GM12878 (cell line): ENCODE results near the gene POLG. TPM values are rescaled to one million over a fixed set of nuclear protein-coding genes. Genes with fewer than 3 reads are reported as not detected.

ENCODE experiments used
- ATAC-seq: fragments of 200-7000 bp; cut with Tn5 transposase; 3 replicates; pipeline ENCODE4 v1.9.1; 2020; ENCODE audit warnings: mild to moderate bottlenecking, moderate library complexity
- BruUV-seq: library from RNA; stranded (reverse); fragments of 400-500 nt; replicated peaks from 2 replicates; lab custom pipeline; 2021; lab: Mats Ljungman, UMichigan
- CTCF ChIA-PET: fragments of 300-600 bp; sonication (Branson Sonifier 250); formaldehyde crosslinking; extraction: SDS; loops from one replicate; lab custom pipeline; 2021; ENCODE audit warnings: inconsistent platforms; lab: Yijun Ruan, JAX
- POLR2A ChIA-PET: fragments of 350-600 bp; formaldehyde crosslinking; extraction: SDS; loops from one replicate; lab custom pipeline; 2021; ENCODE audit warnings: inconsistent platforms; lab: Charles Lee
- RAD21 ChIA-PET: fragments of 300-600 bp; sonication (Branson Sonifier 250); formaldehyde crosslinking; loops from one replicate; lab custom pipeline; 2023; ENCODE audit warnings: antibody characterized with exemption; ENCODE audit not compliant: unreplicated experiment; lab: Charles Lee
- SMC1A ChIA-PET: fragments of 300-600 bp; sonication (Branson Sonifier 250); formaldehyde crosslinking; loops from one replicate; lab custom pipeline; 2023; ENCODE audit not compliant: unreplicated experiment, uncharacterized antibody; lab: Charles Lee
- DNase-seq: peaks from one replicate; pipeline ENCODE4 v3.0.0-alpha.2; 2011; ENCODE audit warnings: low read depth, low spot score
- FAIRE-seq: peaks from 3 replicates; lab custom pipeline; 2011; peaks lifted over from hg19 to GRCh38; lab: Jason Lieb, UNC
- H2AFZ ChIP-seq: 2 replicates; pipeline ENCODE4 v1.6.0; 2011; ENCODE audit warnings: low read depth, low read length, control low read depth; ENCODE audit not compliant: control insufficient read depth
- H3K27ac ChIP-seq: 2 replicates; pipeline ENCODE4 v1.5.1; 2011; ENCODE audit warnings: control low read depth; ENCODE audit not compliant: control insufficient read depth, insufficient read depth
- H3K27me3 ChIP-seq, 2 experiments: replicated peaks in 1 of 2; 2 replicates each; pipeline versions ENCODE4 v1.6.0 to v1.6.1; 2011; ENCODE audit warnings: low read length in 1 of 2; ENCODE audit not compliant: control insufficient read depth in 2 of 2, insufficient read depth in 2 of 2
- H3K36me3 ChIP-seq, 2 experiments: 2 replicates each; pipeline ENCODE4 v1.5.1; 2011; ENCODE audit warnings: low read length in 1 of 2; ENCODE audit not compliant: control insufficient read depth in 2 of 2, insufficient read depth in 2 of 2
- H3K4me1 ChIP-seq: 2 replicates; pipeline ENCODE4 v1.6.1; 2011; ENCODE audit warnings: mild to moderate bottlenecking, low read length, moderate library complexity, mixed read lengths; ENCODE audit not compliant: control insufficient read depth, insufficient read depth
- H3K4me2 ChIP-seq: 2 replicates; pipeline ENCODE4 v1.6.0; 2011; ENCODE audit warnings: control low read depth; ENCODE audit not compliant: control insufficient read depth, insufficient read depth
- H3K4me3 ChIP-seq: fragments of 200-600 bp; sonication (generic); 2 replicates; pipeline ENCODE4 v1.5.1; 2016
- H3K79me2 ChIP-seq: 2 replicates; pipeline ENCODE4 v1.6.0; 2011; ENCODE audit warnings: low read length; ENCODE audit not compliant: control insufficient read depth, insufficient read depth
- H3K9ac ChIP-seq: 2 replicates; pipeline ENCODE4 v1.8.0; 2011; ENCODE audit warnings: low read length, control low read depth, mixed read lengths; ENCODE audit not compliant: control insufficient read depth, insufficient read depth
- H3K9me3 ChIP-seq: replicated peaks from 3 replicates; pipeline ENCODE4 v1.5.1; 2011; ENCODE audit warnings: mild to moderate bottlenecking, low read length; ENCODE audit not compliant: control insufficient read depth, insufficient read depth
- H4K20me1 ChIP-seq: 2 replicates; pipeline ENCODE4 v1.6.0; 2011; ENCODE audit not compliant: control insufficient read depth, insufficient read depth
- BACH1 ChIP-seq: fragments of 450-650 bp; IDR thresholded peaks from 2 replicates; pipeline ENCODE4 v1.6.1; 2017; ENCODE audit warnings: mild to moderate bottlenecking, borderline replicate concordance
- CHD2 ChIP-seq: IDR thresholded peaks from 2 replicates; pipeline ENCODE4 v1.6.1; 2011; ENCODE audit warnings: low read depth, low read length, improper control_type of control experiment, borderline replicate concordance
- ELK1 ChIP-seq: IDR thresholded peaks from 2 replicates; pipeline ENCODE4 v1.6.1; 2012; ENCODE audit warnings: low read depth, low read length, improper control_type of control experiment
- EZH2 ChIP-seq: IDR thresholded peaks from 2 replicates; pipeline ENCODE4 v1.6.1; 2012; ENCODE audit warnings: low read depth, mild to moderate bottlenecking, control low read depth, inconsistent platforms, low read length, borderline replicate concordance; ENCODE audit not compliant: control insufficient read depth
- NFYA ChIP-seq: IDR thresholded peaks from 2 replicates; pipeline ENCODE4 v1.6.1; 2011; ENCODE audit warnings: low read depth, mild to moderate bottlenecking, low read length, improper control_type of control experiment, borderline replicate concordance
- NR2C1 ChIP-seq: fragments of 450-650 bp; IDR thresholded peaks from 2 replicates; pipeline ENCODE4 v1.6.1; 2017; ENCODE audit warnings: antibody characterized with exemption, mild to moderate bottlenecking, moderate library complexity
- SMC3 ChIP-seq: IDR thresholded peaks from 2 replicates; pipeline ENCODE4 v1.6.1; 2011; ENCODE audit warnings: low read length, improper control_type of control experiment, borderline replicate concordance
- SPI1 ChIP-seq: IDR thresholded peaks from 2 replicates; pipeline ENCODE4 v1.6.1; 2011; ENCODE audit warnings: low read depth, mild to moderate bottlenecking, low read length, moderate library complexity, borderline replicate concordance; ENCODE audit not compliant: insufficient read depth
- STAT1 ChIP-seq: fragments of 450-650 bp; conservative IDR thresholded peaks from 2 replicates; pipeline ENCODE4 v1.6.1; 2014; ENCODE audit warnings: antibody characterized with exemption, mild to moderate bottlenecking
- TCF12 ChIP-seq: IDR thresholded peaks from 2 replicates; pipeline ENCODE4 v1.6.1; 2011; ENCODE audit warnings: low read depth, mild to moderate bottlenecking, low read length
- TCF3 ChIP-seq: IDR thresholded peaks from 2 replicates; pipeline ENCODE4 v1.6.1; 2012; ENCODE audit warnings: low read depth, mild to moderate bottlenecking, low read length, borderline replicate concordance; ENCODE audit not compliant: insufficient read depth
- ZSCAN29 ChIP-seq: fragments of 450-650 bp; IDR thresholded peaks from 2 replicates; pipeline ENCODE4 v1.6.1; 2017; ENCODE audit warnings: mild to moderate bottlenecking, moderate library complexity
- WGBS: methylation state at CpG from one replicate; pipeline ENCODE4 v1.1.6; 2016; ENCODE audit warnings: low lambda C conversion rate; ENCODE audit not compliant: insufficient replicate concordance, insufficient coverage; ENCODE audit errors: missing lambda C conversion rate; 5-methylcytosine and 5-hydroxymethylcytosine counted together
- in situ Hi-C: fragments of 300-500 bp; cut with MboI; formaldehyde crosslinking; loops from 9 replicates; pipeline ENCODE4 v1.14.3; 2018; ENCODE audit warnings: mixed read lengths
- intact Hi-C: fragments of 100-400 bp; cut with micrococcal nuclease; formaldehyde crosslinking; loops from one replicate; pipeline ENCODE4 v1.14.2; 2022; ENCODE audit not compliant: unreplicated experiment
- polyA plus RNA-seq, 11 experiments: library from polyadenylated mRNA; depleted of rRNA in 4 of 11; unstranded in 6 of 11; stranded (reverse) in 5 of 11; fragments of >200 nt; fragmentation: Nextera tagmentation in 4 of 11; fragmentation: Illumina TruSeq in 1 of 11; extraction: Ambion mirVana in 4 of 11; extraction: Trizol in 1 of 11; gene quantifications; 1 replicate in 1 of 11; 2 replicates in 10 of 11; pipeline versions ENCODE4 v1.2.1 to v1.2.3, GENCODE V29; 2011 to 2016; ENCODE audit warnings: inconsistent platforms in 2 of 11, missing spikeins in 2 of 11, low read depth in 1 of 11
- total RNA-seq, 4 experiments: library from RNA; depleted of rRNA in 3 of 4; stranded (reverse); fragments of >200 nt in 3 of 4; fragmentation: Illumina TruSeq in 1 of 4; extraction: Trizol in 1 of 4; gene quantifications; 2 replicates each; pipeline versions ENCODE4 v1.2.1 to v1.2.3, GENCODE V29; 2013 to 2021
- TF ChIP-seq, protein P1 (sequence below): fragments of 450-650 bp; formaldehyde crosslinking; IDR thresholded peaks from 2 replicates; pipeline ENCODE4 v1.4.0; 2020; ENCODE audit warnings: mild to moderate bottlenecking, moderate library complexity
- TF ChIP-seq, protein P2 (sequence below): fragments of 450-650 bp; conservative IDR thresholded peaks from 2 replicates; pipeline ENCODE4 v1.6.1; 2017; ENCODE audit warnings: mild to moderate bottlenecking, moderate library complexity

Gene POLG
- total and polyA plus RNA-seq, 10 of the 15 experiments (the other 5 are each of a cell fraction or from before 2014, with no cell fraction given), result 14.8 to 71.1 (median 33.0) TPM

- TF ChIP-seq BACH1, result no peak
- TF ChIP-seq ZSCAN29, result no peak
- no peak for TF ChIP-seq CHD2
- TF ChIP-seq, protein P1, sequence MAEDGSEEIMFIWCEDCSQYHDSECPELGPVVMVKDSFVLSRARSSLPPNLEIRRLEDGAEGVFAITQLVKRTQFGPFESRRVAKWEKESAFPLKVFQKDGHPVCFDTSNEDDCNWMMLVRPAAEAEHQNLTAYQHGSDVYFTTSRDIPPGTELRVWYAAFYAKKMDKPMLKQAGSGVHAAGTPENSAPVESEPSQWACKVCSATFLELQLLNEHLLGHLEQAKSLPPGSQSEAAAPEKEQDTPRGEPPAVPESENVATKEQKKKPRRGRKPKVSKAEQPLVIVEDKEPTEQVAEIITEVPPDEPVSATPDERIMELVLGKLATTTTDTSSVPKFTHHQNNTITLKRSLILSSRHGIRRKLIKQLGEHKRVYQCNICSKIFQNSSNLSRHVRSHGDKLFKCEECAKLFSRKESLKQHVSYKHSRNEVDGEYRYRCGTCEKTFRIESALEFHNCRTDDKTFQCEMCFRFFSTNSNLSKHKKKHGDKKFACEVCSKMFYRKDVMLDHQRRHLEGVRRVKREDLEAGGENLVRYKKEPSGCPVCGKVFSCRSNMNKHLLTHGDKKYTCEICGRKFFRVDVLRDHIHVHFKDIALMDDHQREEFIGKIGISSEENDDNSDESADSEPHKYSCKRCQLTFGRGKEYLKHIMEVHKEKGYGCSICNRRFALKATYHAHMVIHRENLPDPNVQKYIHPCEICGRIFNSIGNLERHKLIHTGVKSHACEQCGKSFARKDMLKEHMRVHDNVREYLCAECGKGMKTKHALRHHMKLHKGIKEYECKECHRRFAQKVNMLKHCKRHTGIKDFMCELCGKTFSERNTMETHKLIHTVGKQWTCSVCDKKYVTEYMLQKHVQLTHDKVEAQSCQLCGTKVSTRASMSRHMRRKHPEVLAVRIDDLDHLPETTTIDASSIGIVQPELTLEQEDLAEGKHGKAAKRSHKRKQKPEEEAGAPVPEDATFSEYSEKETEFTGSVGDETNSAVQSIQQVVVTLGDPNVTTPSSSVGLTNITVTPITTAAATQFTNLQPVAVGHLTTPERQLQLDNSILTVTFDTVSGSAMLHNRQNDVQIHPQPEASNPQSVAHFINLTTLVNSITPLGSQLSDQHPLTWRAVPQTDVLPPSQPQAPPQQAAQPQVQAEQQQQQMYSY (CRISPR knock-in tag), result no peak
- TF ChIP-seq ELK1, result no peak
- TF ChIP-seq, all 136 proteins: peak for 0
Observed at GRCh38 chr15:89320200-89320599, 14.4 kb downstream of the POLG start (continued).

GRCh38 chr15:89319678-89320077, 14.9 kb downstream of the POLG start:
- TF ChIP-seq SPI1 (no peak), NR2C1 (no peak), TCF3 (no peak), NFYA (no peak), EZH2 (no peak), TCF12 (no peak), SMC3 (no peak), STAT1 (no peak)
- TF ChIP-seq, protein P2, sequence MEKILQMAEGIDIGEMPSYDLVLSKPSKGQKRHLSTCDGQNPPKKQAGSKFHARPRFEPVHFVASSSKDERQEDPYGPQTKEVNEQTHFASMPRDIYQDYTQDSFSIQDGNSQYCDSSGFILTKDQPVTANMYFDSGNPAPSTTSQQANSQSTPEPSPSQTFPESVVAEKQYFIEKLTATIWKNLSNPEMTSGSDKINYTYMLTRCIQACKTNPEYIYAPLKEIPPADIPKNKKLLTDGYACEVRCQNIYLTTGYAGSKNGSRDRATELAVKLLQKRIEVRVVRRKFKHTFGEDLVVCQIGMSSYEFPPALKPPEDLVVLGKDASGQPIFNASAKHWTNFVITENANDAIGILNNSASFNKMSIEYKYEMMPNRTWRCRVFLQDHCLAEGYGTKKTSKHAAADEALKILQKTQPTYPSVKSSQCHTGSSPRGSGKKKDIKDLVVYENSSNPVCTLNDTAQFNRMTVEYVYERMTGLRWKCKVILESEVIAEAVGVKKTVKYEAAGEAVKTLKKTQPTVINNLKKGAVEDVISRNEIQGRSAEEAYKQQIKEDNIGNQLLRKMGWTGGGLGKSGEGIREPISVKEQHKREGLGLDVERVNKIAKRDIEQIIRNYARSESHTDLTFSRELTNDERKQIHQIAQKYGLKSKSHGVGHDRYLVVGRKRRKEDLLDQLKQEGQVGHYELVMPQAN, result no peak
- no peak overlapping the region for H3K9ac ChIP-seq
- peaks cover 2% of the 10 kb centered on the region; the same call in 1 of the 2 replicates for H4K20me1 ChIP-seq
- SMC1A ChIA-PET, result no interaction called here
- FAIRE-seq, result no peak
- no peak overlapping the region for H3K4me2 ChIP-seq
- no peaks in the 10 kb centered on the region for H3K79me2 ChIP-seq
- BruUV-seq, result no TSS peak
- in situ Hi-C loops (no loop called here), intact Hi-C loops (no loop called here)
- CTCF ChIA-PET, result interaction anchor here (1.7 kb wide), 1 partner anchor 8 kb away, joined by 4 read pairs; no protein-coding TSS in a partner anchor
- RAD21 ChIA-PET, result no interaction called here
- POLR2A ChIA-PET, result no interaction called here
- no peak overlapping the region for H3K4me3 ChIP-seq
- no peaks in the 10 kb centered on the region; the same call in 1 of the 2 replicates for H3K4me1 ChIP-seq
- H3K27me3 ChIP-seq, result no peaks in the 10 kb centered on the region
- H3K36me3 ChIP-seq, result peaks cover 64 to 70% of the 10 kb centered on the region in 2 experiments
- no peak overlapping the region for H3K27ac ChIP-seq
- no peaks in the 10 kb centered on the region for H3K9me3 ChIP-seq
- WGBS, result 98% methylated on average over 9 of the region's 9 CpGs
- DNase-seq, result no peak
- no peak for ATAC-seq
- no peak overlapping the region for H2AFZ ChIP-seq
